ENCODE data around the gene IL1RAP. TPM values are rescaled to one million over a fixed set of nuclear protein-coding genes. Genes with fewer than 3 reads are reported as not detected.

Gene IL1RAP
- total RNA-seq, 1 donor: 14.6 TPM

GRCh38 chr3:190554197-190554596 is 40.3 kb downstream of the IL1RAP start:
- no peak overlapping the region for H3K4me3 ChIP-seq (ENCODE audit: low read depth, low read length)
- no peak for DNase-seq (ENCODE audit: low read depth)
- no peak for TF ChIP-seq CTCF (IDR thresholded peaks at IDR 0.05; ENCODE audit: insufficient read depth, low read length)

- no peak for DNase-seq (ENCODE audit: low read depth)
- H3K4me3 ChIP-seq (ENCODE audit: low read depth, low read length): no peak overlapping the region
- TF ChIP-seq CTCF (IDR thresholded peaks at IDR 0.05; ENCODE audit: insufficient read depth, low read length): no peak
These were observed 42.5 kb downstream of the IL1RAP start for GRCh38 chr3:190556351-190556750.

- TF ChIP-seq CTCF (IDR thresholded peaks at IDR 0.05; ENCODE audit: insufficient read depth, low read length): no peak
- no peak overlapping the region for H3K4me3 ChIP-seq (ENCODE audit: low read depth, low read length)
- DNase-seq (ENCODE audit: low read depth): no peak
These were observed 43.4 kb downstream of the IL1RAP start for GRCh38 chr3:190557296-190557695.

GRCh38 chr3:190558316-190558715 is 44.4 kb downstream of the IL1RAP start:
- no peak for TF ChIP-seq CTCF (IDR thresholded peaks at IDR 0.05; ENCODE audit: insufficient read depth, low read length)
- no peak overlapping the region for H3K4me3 ChIP-seq (ENCODE audit: low read depth, low read length)

GRCh38 chr3:190558796-190559195 is 44.9 kb downstream of the IL1RAP start:
- no peak overlapping the region for H3K4me3 ChIP-seq (ENCODE audit: low read depth, low read length)
- DNase-seq (ENCODE audit: low read depth): no peak
- TF ChIP-seq CTCF (IDR thresholded peaks at IDR 0.05; ENCODE audit: insufficient read depth, low read length): no peak

More at GRCh38 chr3:190558316-190558715, 44.4 kb downstream of the IL1RAP start:
- DNase-seq (ENCODE audit: low read depth): no peak

- H3K4me3 ChIP-seq (ENCODE audit: low read depth, low read length): no peak overlapping the region
- TF ChIP-seq CTCF (IDR thresholded peaks at IDR 0.05; ENCODE audit: insufficient read depth, low read length): no peak
- no peak for DNase-seq (ENCODE audit: low read depth)
These were observed 46.4 kb downstream of the IL1RAP start for GRCh38 chr3:190560013-190560895.
